Left kidney (tissue), 1 donor: ENCODE results near the gene ARHGAP32. TPM values are rescaled to one million over a fixed set of nuclear protein-coding genes. Genes with fewer than 3 reads are reported as not detected.

Source experiments
- polyA plus RNA-seq: library from polyadenylated mRNA; unstranded; fragments of 120-200 nt; gene quantifications from one replicate; pipeline ENCODE4 v1.2.1, GENCODE V29; 2013; ENCODE audit not compliant: insufficient read length

Gene ARHGAP32
- polyA plus RNA-seq, 1 donor, result 22.7 TPM

Other genes starting within 250 kb of the ARHGAP32 start
- 1.1 TPM for gene TP53AIP1, start 249.5 kb downstream of the ARHGAP32 start, polyA plus RNA-seq
- 1.0 TPM for gene BARX2, start 183.5 kb upstream of the ARHGAP32 start, polyA plus RNA-seq